PC-9 (cell line): ENCODE measurements around the gene LAMTOR4. TPM values are rescaled to one million over a fixed set of nuclear protein-coding genes. Genes with fewer than 3 reads are reported as not detected.

Experiments
- BruUV-seq: library from RNA; stranded (reverse); fragments of 400-500 nt; replicated peaks from 2 replicates; lab custom pipeline; 2021; lab: Mats Ljungman, UMichigan
- CTCF ChIA-PET: fragments of 300-600 bp; sonication (Branson Sonifier 250); formaldehyde crosslinking; loops from one replicate; lab custom pipeline; 2022; ENCODE audit warnings: antibody characterized with exemption; lab: Charles Lee
- POLR2A ChIA-PET: fragments of 300-600 bp; sonication (Branson Sonifier 250); formaldehyde crosslinking; loops from one replicate; lab custom pipeline; 2022; ENCODE audit warnings: antibody characterized with exemption; ENCODE audit not compliant: unreplicated experiment; lab: Charles Lee
- DNase-seq, 2 experiments: peaks; one replicate each; pipeline versions ENCODE4 v3.0.0 to v3.0.0-alpha.2; 2015 to 2022; ENCODE audit warnings: mixed read lengths in 1 of 2
- H2AFZ ChIP-seq: fragments of 200-600 bp; sonication (generic); 2 replicates; pipeline ENCODE4 v1.8.1; 2017; ENCODE audit warnings: antibody characterized with exemption
- H3F3A ChIP-seq: fragments of 200-600 bp; sonication (generic); 2 replicates; pipeline ENCODE4 v1.8.1; 2017; ENCODE audit warnings: antibody characterized with exemption, mild to moderate bottlenecking, low read depth; ENCODE audit not compliant: insufficient read depth
- H3K27ac ChIP-seq: fragments of 200-600 bp; sonication (generic); 2 replicates; pipeline ENCODE4 v1.6.1; 2016; ENCODE audit warnings: mixed run types
- H3K27me3 ChIP-seq: fragments of 200-600 bp; sonication (generic); 2 replicates; pipeline ENCODE4 v1.6.1; 2016; ENCODE audit warnings: low read depth, mixed run types; ENCODE audit not compliant: insufficient read depth
- H3K36me3 ChIP-seq: fragments of 200-600 bp; sonication (generic); 2 replicates; pipeline ENCODE4 v1.6.1; 2016; ENCODE audit warnings: low read depth, mixed run types
- H3K4me1 ChIP-seq: fragments of 200-600 bp; sonication (generic); replicated peaks from 2 replicates; pipeline ENCODE4 v1.6.1; 2016; ENCODE audit warnings: mixed run types; ENCODE audit not compliant: insufficient read depth
- H3K4me2 ChIP-seq: fragments of 200-600 bp; sonication (generic); 2 replicates; pipeline ENCODE4 v1.6.1; 2017; ENCODE audit warnings: mixed run types
- H3K4me3 ChIP-seq: fragments of 200-600 bp; sonication (generic); 2 replicates; pipeline ENCODE4 v1.6.1; 2016; ENCODE audit warnings: mixed run types
- H3K79me2 ChIP-seq: fragments of 200-600 bp; sonication (generic); 2 replicates; pipeline ENCODE4 v1.6.1; 2017; ENCODE audit warnings: low read depth, mixed run types
- H3K9me2 ChIP-seq: fragments of 200-600 bp; sonication (generic); 2 replicates; pipeline ENCODE4 v1.8.1; 2017; ENCODE audit warnings: mild to moderate bottlenecking; ENCODE audit not compliant: insufficient read depth
- H3K9me3 ChIP-seq: fragments of 200-600 bp; sonication (generic); 2 replicates; pipeline ENCODE4 v1.8.1; 2016; ENCODE audit warnings: low read depth; ENCODE audit not compliant: insufficient read depth
- H4K20me1 ChIP-seq: fragments of 200-600 bp; sonication (generic); 2 replicates; pipeline ENCODE4 v1.8.1; 2017; ENCODE audit not compliant: insufficient read depth
- EZH2 ChIP-seq: fragments of 200-600 bp; sonication (generic); IDR thresholded peaks from 2 replicates; pipeline ENCODE4 v1.8.0; 2017; ENCODE audit warnings: antibody characterized with exemption, low read depth
- intact Hi-C: fragments of 100-400 bp; cut with micrococcal nuclease; formaldehyde crosslinking; loops from one replicate; pipeline ENCODE4 v1.10.0; 2022; ENCODE audit not compliant: unreplicated experiment
- total RNA-seq: library from RNA; stranded (reverse); gene quantifications from 2 replicates; pipeline ENCODE4 v1.2.3, GENCODE V29; 2021
- TF ChIP-seq, protein P1 (sequence below): fragments of 200-600 bp; sonication (generic); conservative IDR thresholded peaks from 2 replicates; pipeline ENCODE4 v1.6.1; 2017; ENCODE audit warnings: mixed run types, antibody characterized with exemption, mild to moderate bottlenecking, moderate library complexity

Gene LAMTOR4
- total RNA-seq, 1 experiment from 2014 or later = 160 TPM

DNA sequence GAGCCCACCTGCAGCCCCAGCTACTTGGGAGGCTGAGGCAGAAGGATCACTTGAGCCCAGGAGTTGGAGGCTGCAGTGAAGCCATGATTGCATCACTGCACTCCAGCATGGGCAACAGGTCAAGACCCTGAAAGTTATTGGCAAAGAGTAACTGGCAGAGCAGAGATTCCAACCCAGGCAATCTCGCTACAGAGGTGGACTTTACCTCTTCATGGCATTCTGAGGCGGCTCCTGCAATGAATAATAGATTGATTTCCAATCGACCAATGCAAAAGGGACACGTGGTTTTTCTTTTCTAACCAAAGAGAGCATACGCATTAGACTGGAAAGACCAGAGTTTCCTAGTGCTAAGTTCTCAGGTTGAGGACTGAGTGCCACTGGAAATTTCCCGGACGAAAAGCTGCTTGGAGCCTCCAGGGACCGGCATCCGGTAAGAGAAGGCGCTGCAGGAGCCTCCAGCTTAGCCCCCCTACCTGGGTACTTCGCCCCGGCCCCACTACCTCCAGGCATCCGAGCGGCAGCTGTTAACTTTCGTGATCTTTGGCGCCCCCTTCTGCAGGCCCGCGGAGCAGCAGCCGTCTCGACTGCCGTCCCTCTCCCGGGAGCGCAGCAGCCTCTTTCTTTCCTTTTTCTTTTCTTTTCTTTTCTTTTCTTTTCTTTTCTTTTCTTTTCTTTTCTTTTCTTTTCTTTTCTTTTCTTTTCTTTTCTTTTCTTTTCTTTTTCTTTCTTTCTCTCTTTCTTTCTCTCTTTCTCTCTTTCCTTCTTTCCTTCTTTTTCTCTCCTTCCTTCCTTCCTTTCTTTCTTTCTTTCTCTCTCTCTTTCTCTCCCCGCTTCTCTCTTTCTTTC is 17.9 kb upstream of the LAMTOR4 start:
- peaks cover 12% of the 10 kb centered on the region; the same call in 1 of the 2 replicates for H3K4me1 ChIP-seq
- peak; percentile 39 to 86 for DNase-seq
- intact Hi-C loops = loop anchor here (1.0 to 10.0 kb wide), 5 partner anchors 50 to 724 kb away; partner anchors contain the start of genes SLC12A9 and ZNF3
- no peaks in the 10 kb centered on the region for H3K36me3 ChIP-seq
- H3F3A ChIP-seq = peaks cover 30% of the 10 kb centered on the region
- H3K27me3 ChIP-seq = no peaks in the 10 kb centered on the region
- no peak for TF ChIP-seq EZH2
- TF ChIP-seq, protein P1, sequence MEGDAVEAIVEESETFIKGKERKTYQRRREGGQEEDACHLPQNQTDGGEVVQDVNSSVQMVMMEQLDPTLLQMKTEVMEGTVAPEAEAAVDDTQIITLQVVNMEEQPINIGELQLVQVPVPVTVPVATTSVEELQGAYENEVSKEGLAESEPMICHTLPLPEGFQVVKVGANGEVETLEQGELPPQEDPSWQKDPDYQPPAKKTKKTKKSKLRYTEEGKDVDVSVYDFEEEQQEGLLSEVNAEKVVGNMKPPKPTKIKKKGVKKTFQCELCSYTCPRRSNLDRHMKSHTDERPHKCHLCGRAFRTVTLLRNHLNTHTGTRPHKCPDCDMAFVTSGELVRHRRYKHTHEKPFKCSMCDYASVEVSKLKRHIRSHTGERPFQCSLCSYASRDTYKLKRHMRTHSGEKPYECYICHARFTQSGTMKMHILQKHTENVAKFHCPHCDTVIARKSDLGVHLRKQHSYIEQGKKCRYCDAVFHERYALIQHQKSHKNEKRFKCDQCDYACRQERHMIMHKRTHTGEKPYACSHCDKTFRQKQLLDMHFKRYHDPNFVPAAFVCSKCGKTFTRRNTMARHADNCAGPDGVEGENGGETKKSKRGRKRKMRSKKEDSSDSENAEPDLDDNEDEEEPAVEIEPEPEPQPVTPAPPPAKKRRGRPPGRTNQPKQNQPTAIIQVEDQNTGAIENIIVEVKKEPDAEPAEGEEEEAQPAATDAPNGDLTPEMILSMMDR = peak; percentile 89
- peak overlapping the region; percentile 71; the same call in 1 of the 2 replicates for H2AFZ ChIP-seq
- peak overlapping the region; percentile 46 for H3K27ac ChIP-seq
- H3K79me2 ChIP-seq = peaks cover 6% of the 10 kb centered on the region; the same call in 1 of the 2 replicates
- H3K9me3 ChIP-seq = no peaks in the 10 kb centered on the region
- H3K4me2 ChIP-seq = peak overlapping the region; percentile 57
- H3K4me3 ChIP-seq = no peak overlapping the region; the same call in 1 of the 2 replicates
- ChIA-PET POLR2A (interaction anchor here (0.5 to 0.8 kb wide), 4 partner anchors 19 to 325 kb away, joined by 3 to 10 read pairs (median 6); no protein-coding TSS in a partner anchor), CTCF (interaction anchor here (0.6 to 1.1 kb wide), 5 partner anchors 22 to 137 kb away, joined by 3 to 10 read pairs (median 4); partner anchors contain the start of gene AP4M1)
- BruUV-seq = no TSS peak
- no peaks in the 10 kb centered on the region for H4K20me1 ChIP-seq
- H3K9me2 ChIP-seq = no peaks in the 10 kb centered on the region

DNA sequence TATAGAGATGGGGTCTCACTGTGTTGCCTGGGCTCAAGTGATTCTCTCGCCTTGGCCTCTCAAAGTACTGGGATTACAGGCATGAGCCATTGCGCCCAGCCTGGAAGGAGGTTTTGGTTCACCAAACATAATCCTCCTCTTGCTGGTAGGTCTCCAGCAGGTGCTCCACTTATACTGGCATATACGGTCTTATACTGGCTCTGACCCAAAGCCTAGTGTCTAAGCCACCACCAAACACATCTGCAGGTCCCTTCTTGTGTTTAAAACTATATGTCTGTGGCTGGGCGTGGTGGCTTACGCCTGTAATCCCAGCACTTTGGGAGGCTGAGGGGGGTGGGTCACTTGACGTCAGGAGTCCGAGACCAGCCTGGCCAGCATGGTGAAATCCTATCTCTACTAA is 16.6 kb upstream of the LAMTOR4 start:
- H3K36me3 ChIP-seq = no peaks in the 10 kb centered on the region
- BruUV-seq = no TSS peak
- CTCF ChIA-PET = interaction anchor here (0.6 to 1.4 kb wide), 5 partner anchors 50 to 321 kb away, joined by 4 to 9 read pairs (median 5); no protein-coding TSS in a partner anchor
- no peak overlapping the region for H3K27ac ChIP-seq
- H2AFZ ChIP-seq = no peak overlapping the region
- no peaks in the 10 kb centered on the region for H3K9me2 ChIP-seq
- H3F3A ChIP-seq = peaks cover 30% of the 10 kb centered on the region
- TF ChIP-seq, protein P1 = no peak
- TF ChIP-seq EZH2 = no peak
- H3K4me1 ChIP-seq = peaks cover 12% of the 10 kb centered on the region; the same call in 1 of the 2 replicates
- no peak overlapping the region for H3K4me2 ChIP-seq
- no peak overlapping the region for H3K4me3 ChIP-seq
- no peaks in the 10 kb centered on the region for H3K9me3 ChIP-seq
- no peaks in the 10 kb centered on the region for H4K20me1 ChIP-seq
- POLR2A ChIA-PET = interaction anchor here (1.1 kb wide), 1 partner anchor 17 kb away, joined by 6 read pairs; the partner anchor contains the start of gene LAMTOR4
- no peaks in the 10 kb centered on the region for H3K27me3 ChIP-seq
- intact Hi-C loops = loop anchor here (1.0 to 10.0 kb wide), 4 partner anchors 83 to 723 kb away; partner anchors contain the start of gene SLC12A9
- DNase-seq = no peak
- no peaks in the 10 kb centered on the region for H3K79me2 ChIP-seq

DNA sequence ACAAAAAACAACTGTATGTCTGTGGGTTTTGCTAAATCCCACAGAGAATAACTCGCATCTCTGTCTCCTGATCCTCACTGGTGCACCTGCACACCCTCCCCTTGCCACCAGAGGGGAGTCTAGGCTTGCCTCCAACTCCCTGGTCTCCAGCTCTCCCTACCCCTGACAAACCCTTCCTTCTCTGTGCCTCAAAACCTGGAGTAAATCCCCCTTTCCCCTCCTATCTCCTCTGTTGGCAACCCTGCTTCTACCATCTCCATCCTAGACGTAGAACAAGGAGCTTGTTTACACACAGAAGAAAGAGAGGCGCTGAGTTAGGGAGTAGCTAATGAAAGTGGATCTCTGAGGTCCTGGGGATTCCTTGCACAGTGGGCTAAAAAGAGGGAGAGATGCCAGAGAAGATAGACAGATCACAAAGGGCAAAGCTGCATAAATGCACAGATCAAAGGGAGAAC is 16.0 kb upstream of the LAMTOR4 start:
- no peaks in the 10 kb centered on the region for H3K36me3 ChIP-seq
- no peaks in the 10 kb centered on the region for H3K9me2 ChIP-seq
- H3K79me2 ChIP-seq = no peaks in the 10 kb centered on the region
- H3K27ac ChIP-seq = no peak overlapping the region
- no peak overlapping the region for H2AFZ ChIP-seq
- intact Hi-C loops = loop anchor here (1.0 to 10.0 kb wide), 4 partner anchors 82 to 722 kb away; partner anchors contain the start of gene SLC12A9
- BruUV-seq = no TSS peak
- H3K9me3 ChIP-seq = no peaks in the 10 kb centered on the region
- no peaks in the 10 kb centered on the region for H3K27me3 ChIP-seq
- peak; percentile 49 to 74 for DNase-seq
- peaks cover 17% of the 10 kb centered on the region for H3K4me1 ChIP-seq
- CTCF ChIA-PET = interaction anchor here (0.6 to 1.4 kb wide), 6 partner anchors 12 to 320 kb away, joined by 3 to 9 read pairs (median 5); no protein-coding TSS in a partner anchor
- POLR2A ChIA-PET = interaction anchor here (1.1 kb wide), 1 partner anchor 16 kb away, joined by 6 read pairs; the partner anchor contains the start of gene LAMTOR4
- H3F3A ChIP-seq = peaks cover 36% of the 10 kb centered on the region
- H3K4me3 ChIP-seq = no peak overlapping the region
- no peaks in the 10 kb centered on the region for H4K20me1 ChIP-seq
- TF ChIP-seq EZH2 = no peak
- TF ChIP-seq, protein P1 = peak; percentile 89
- no peak overlapping the region for H3K4me2 ChIP-seq
